Natural killer cell treated with Interleukin-12 subunit alpha and Interleukin-12 subunit beta and Interleukin-15 and Interleukin-18, amount 100 ng/mL, for 72 hours (primary cell): ENCODE data around the gene TMEM37. TPM values are rescaled to one million over a fixed set of nuclear protein-coding genes. Genes with fewer than 3 reads are reported as not detected.
A peak's percentile ranks its signal among the peaks of the same experiment; 100 is the strongest.

Experiments used
- ATAC-seq, 2 donors: fragments of 150-1000 bp; cut with Tn5 transposase in 1 of 2; sonication (Bioruptor Pico), chemical (Tn5 transposase) in 1 of 2; 2 replicates each; pipeline ENCODE4 v1.10.0; 2021
- DNase-seq: peaks from one replicate; pipeline ENCODE4 v3.0.0; 2022; ENCODE audit warnings: low spot score
- H3K27ac Mint-ChIP-seq, 2 donors: 1 replicate in 1 of 2; 2 replicates in 1 of 2; pipeline ENCODE4 v1.8.0; 2022; ENCODE audit warnings: mixed read lengths in 2 of 2, mild to moderate bottlenecking in 1 of 2, moderate library complexity in 1 of 2
- H3K27me3 Mint-ChIP-seq, 2 donors: 1 replicate in 1 of 2; 2 replicates in 1 of 2; pipeline ENCODE4 v1.8.0; 2022; ENCODE audit warnings: mixed read lengths in 2 of 2
- H3K36me3 Mint-ChIP-seq: one replicate; pipeline ENCODE4 v1.8.0; 2022; ENCODE audit warnings: mixed read lengths
- H3K4me1 Mint-ChIP-seq, 2 donors: 1 replicate in 1 of 2; 2 replicates in 1 of 2; pipeline ENCODE4 v1.8.0; 2022; ENCODE audit warnings: low read depth in 2 of 2, mixed read lengths in 2 of 2, mild to moderate bottlenecking in 1 of 2
- H3K4me3 Mint-ChIP-seq: one replicate; pipeline ENCODE4 v1.8.0; 2022; ENCODE audit warnings: mixed read lengths
- H3K9me3 Mint-ChIP-seq: 2 replicates; pipeline ENCODE4 v1.8.0; 2022; ENCODE audit warnings: mixed read lengths
- total RNA-seq, 2 donors: library from RNA; stranded (reverse); gene quantifications; one replicate each; pipeline ENCODE4 v1.2.3, GENCODE V29; 2022

The TMEM37 gene
- total RNA-seq, 2 donors from 2014 or later = not detected

DNA sequence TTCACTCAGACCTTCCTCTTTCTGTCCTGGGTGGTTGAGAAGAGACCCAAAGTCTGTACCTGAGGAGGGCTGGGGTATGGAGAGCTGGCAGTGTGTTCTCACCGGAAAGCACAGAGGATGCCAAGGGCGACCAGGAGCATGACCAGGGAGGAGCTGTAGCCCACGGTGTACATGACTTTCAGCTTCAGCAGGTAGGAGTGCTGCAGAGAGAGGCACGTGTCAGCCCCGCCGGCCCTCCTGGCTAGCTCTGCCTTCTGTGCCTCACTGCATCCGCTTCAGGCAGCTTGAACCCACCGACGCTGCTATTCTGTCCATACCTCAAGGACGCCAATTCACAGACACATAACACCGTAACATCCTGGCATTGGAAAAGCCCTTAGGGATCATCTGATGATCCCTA lies 34.0 kb downstream of the TMEM37 start:
- no peak for ATAC-seq
- H3K9me3 Mint-ChIP-seq = no peaks in the 10 kb centered on the region
- no peaks in the 10 kb centered on the region for H3K36me3 Mint-ChIP-seq
- peak; percentile 18 for DNase-seq
- peaks cover 3 to 7% of the 10 kb centered on the region in 2 donors for H3K27me3 Mint-ChIP-seq
- no peaks in the 10 kb centered on the region for H3K4me1 Mint-ChIP-seq
- H3K4me3 Mint-ChIP-seq = no peak overlapping the region
- H3K27ac Mint-ChIP-seq = no peak overlapping the region

DNA sequence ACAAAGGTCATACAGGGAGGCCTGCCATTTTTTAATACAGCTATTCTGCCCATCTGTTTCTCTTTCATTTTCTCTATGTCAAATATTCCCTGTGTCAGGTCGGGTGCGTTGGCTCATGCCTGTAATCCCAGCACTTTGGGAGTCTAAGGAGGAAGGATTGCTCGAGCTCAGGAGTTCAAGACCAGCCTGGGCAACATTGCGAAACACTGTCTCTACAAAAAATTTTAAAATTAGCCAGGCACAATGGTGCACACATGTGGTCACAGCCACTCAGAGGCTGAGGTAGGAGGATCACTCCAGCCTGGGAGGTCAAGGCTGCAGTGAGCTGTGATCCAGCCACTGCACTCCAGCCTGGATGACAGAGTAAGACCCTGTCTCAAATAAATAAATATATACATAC lies 34.7 kb downstream of the TMEM37 start:
- Mint-ChIP-seq H3K9me3 (no peaks in the 10 kb centered on the region), H3K4me1 (no peaks in the 10 kb centered on the region)

DNA sequence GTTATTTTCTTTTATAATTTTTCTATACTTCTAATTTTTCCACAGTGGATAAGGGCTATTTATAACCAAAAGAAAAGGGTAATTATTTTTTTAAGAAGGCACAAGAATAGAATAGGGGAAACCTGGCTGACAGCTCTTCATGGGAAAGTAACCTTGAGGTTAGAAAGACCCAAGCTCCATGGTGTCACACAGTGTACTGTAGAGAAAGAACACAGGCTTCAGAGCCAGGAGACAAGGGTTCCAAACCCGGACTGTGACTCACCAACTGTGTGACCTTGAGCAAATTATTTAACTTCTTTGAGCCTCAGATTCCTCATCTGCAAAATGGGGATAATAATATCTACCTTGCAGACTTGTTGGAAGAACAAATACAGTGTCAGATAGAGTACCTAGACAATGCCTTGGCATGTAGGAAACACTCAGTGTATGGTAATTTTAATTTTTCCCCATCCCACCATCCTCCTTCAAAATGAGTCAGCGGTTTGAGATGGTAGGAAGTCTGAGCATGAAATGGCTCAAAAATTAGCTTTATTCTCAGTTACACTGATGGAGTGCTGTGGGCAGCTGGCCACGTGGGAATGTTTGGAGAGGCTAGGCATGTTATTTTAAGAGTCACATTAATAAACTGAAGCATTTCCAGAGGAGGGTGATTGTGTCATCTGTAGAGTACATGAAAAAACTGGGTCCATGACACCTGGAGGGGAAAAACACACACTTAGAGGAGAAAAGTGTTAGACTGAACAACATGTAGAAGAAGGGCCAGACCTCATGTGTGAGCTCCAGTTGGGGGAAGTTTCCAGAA lies 36.7 kb downstream of the TMEM37 start:
- no peaks in the 10 kb centered on the region for H3K36me3 Mint-ChIP-seq
- no peak for DNase-seq
- H3K4me3 Mint-ChIP-seq = no peak overlapping the region
- no peaks in the 10 kb centered on the region for H3K9me3 Mint-ChIP-seq
- no peak overlapping the region for H3K27ac Mint-ChIP-seq
- peaks cover 6 to 7% of the 10 kb centered on the region in 2 donors for H3K27me3 Mint-ChIP-seq
- ATAC-seq = no peak
- H3K4me1 Mint-ChIP-seq = no peaks in the 10 kb centered on the region

More for the DNA sequence above, 34.7 kb downstream of the TMEM37 start:
- ATAC-seq (no peak), DNase-seq (no peak)
- H3K4me3 Mint-ChIP-seq = no peak overlapping the region
- H3K36me3 Mint-ChIP-seq = no peaks in the 10 kb centered on the region
- no peak overlapping the region for H3K27ac Mint-ChIP-seq
- peaks cover 6 to 7% of the 10 kb centered on the region in 2 donors for H3K27me3 Mint-ChIP-seq

DNA sequence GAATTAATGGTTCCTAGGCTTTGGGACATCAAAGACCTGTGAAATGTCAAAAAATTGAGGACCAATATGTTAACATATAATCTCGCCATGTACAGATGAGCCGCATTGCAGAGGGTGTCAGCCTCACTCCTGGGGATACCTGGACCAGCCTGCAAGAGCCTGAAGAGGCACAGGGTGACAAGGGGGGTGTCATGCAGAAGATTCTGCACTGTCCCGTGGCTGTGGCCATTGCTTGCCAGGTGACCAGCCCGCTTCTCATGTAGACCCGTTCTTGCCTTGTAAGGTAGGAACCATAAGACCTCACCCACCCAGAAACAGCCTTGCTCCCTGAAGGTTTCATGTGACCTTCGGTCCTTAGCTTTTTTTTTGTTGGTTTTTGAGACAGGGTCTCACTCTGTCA lies 37.5 kb downstream of the TMEM37 start:
- DNase-seq (no peak), ATAC-seq (no peak)
- Mint-ChIP-seq H3K27ac (no peak overlapping the region), H3K4me3 (no peak overlapping the region), H3K4me1 (no peaks in the 10 kb centered on the region), H3K36me3 (no peaks in the 10 kb centered on the region), H3K9me3 (no peaks in the 10 kb centered on the region), H3K27me3 (peaks cover 6 to 7% of the 10 kb centered on the region in 2 donors)

DNA sequence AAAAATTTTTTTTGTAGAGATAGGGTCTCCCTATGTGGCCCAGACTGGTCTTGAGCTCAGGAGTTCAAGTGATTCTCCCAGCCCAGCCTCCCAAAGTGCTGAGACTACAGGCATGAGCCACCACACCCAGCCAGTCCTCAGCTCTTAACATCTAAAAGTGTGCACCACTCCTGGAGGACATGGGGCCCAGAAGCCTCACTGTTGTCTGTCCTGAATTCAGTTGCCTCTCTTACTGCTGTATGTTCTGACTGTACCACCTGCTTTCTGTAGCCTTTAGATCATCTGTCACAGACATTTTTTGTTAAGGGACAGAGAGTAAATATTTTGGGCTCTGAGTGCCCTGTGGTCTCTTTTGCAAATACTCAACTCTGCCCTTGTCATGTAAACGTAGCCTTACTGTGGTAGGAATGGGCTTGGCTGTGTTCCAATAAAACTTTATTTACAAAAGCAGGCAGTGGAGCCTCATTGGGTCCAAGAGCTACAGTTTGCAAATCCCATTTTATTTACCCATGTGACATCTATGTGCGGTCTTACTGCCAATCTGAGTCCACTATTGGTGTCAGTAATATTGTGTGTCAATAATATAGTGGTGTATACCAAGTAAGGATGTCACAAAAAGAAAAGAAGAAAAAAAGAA lies 38.1 kb downstream of the TMEM37 start:
- ATAC-seq (no peak), DNase-seq (peak; percentile 16)
- Mint-ChIP-seq H3K4me1 (no peaks in the 10 kb centered on the region), H3K9me3 (no peaks in the 10 kb centered on the region), H3K27ac (no peak overlapping the region), H3K36me3 (no peaks in the 10 kb centered on the region), H3K27me3 (peaks cover 6 to 7% of the 10 kb centered on the region in 2 donors), H3K4me3 (no peak overlapping the region)

DNA sequence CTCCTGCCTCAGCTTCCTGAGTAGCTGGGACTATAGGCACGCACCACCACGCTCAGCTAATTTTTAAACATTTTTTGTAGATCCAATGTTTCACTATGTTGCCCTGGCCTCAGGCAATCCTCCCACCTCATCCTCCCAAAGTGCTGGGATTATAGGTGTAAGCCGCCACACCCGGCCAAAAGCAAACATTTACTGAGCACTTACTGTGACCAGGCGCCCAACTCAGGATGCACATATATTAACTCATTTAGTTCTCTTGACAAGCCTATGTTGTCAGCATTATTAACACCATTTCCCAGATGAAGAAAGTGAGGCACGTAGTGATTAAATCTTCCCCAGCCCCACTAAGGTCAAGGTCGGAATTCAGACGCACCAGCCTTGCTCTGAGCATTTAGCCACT lies 41.1 kb downstream of the TMEM37 start:
- H3K9me3 Mint-ChIP-seq = no peaks in the 10 kb centered on the region
- peaks cover 0 to 3% of the 10 kb centered on the region in 2 donors for H3K4me1 Mint-ChIP-seq
- no peak for DNase-seq
- peaks cover 7 to 9% of the 10 kb centered on the region in 2 donors for H3K27me3 Mint-ChIP-seq
- no peak for ATAC-seq
- H3K27ac Mint-ChIP-seq = no peak overlapping the region
- H3K36me3 Mint-ChIP-seq = no peaks in the 10 kb centered on the region
- no peak overlapping the region for H3K4me3 Mint-ChIP-seq

DNA sequence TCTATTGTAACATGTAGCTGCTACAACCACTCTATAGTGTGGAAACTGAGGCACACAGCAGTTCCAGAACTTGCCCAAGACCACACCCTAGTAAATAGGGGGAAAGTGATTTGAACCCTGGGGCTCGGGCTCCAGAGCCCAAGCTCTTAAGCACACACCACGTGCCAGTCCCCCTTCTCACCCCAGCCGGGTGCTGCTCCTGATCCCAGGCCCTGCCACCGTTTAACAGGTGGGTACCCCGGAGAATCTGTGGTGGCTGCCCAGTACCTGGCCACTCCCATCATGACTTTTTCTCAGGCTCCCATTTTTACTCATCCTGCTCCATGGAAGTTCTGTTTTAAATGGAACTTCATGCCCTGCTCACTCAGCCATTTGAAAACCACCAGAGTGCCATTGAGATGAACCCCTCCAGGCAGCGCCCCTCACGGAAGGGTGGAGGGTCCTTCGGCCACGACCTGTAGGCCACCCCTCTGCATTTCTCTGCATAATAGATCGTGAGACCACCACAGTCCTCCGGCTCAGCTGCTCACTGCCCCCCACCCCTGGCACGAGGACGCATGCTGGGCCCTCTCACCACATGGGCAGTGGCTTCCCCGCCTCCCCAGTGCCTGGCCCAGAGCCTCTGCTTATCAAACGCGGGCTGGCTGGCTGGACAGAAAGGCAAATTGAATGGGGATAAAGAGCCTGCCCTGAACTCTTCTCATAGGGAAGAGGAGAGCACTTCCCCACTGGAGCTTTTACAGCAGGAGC lies 42.1 kb downstream of the TMEM37 start:
- peaks cover 2 to 6% of the 10 kb centered on the region in 2 donors for H3K27me3 Mint-ChIP-seq
- no peaks in the 10 kb centered on the region for H3K36me3 Mint-ChIP-seq

DNA sequence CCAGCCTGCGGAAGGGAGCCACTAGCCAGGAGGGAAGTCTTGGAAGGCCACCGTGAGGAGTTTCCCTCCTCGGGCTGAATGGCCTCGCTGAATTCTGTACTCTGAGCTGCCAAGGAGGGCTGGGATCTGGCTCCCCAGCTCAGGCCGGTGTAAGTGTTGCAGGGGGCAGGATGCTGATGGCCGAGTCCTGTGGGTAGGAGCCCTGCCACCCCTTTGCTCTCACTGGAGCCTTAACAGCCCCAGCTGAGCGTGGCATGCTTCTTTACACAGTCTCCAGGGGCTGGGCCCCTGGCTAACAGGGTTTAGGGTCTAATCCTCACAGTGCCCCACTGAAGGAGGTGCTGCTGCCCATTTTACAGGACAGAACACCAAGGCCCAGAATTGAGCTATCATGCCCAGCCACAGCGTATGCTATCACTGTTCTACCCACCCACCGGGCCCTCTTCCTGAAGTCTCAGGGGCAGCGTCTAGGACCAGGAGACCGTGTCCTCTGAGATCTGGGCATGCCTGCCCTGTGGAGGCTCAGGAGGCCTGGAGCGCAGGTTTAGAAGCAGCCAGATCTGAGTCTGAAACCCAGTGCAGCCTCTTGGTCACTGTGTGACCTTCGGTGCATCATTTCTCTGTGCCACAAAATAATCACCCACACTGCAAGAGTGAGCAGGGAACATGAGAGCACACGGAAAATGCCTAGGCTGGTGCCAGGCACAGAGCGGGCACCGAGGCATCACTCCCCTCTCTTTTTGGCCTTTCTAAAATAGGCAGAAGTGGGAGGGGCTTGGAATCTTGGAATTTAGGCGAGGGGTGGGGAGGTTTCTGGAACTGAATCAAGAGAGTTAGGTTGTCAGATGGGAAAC lies 42.9 kb downstream of the TMEM37 start:
- Mint-ChIP-seq H3K27ac (no peak overlapping the region), H3K36me3 (no peaks in the 10 kb centered on the region)
- DNase-seq = no peak

More for the DNA sequence above, 42.1 kb downstream of the TMEM37 start:
- ATAC-seq (no peak), DNase-seq (no peak)
- Mint-ChIP-seq H3K4me3 (no peak overlapping the region), H3K4me1 (peaks cover 0 to 3% of the 10 kb centered on the region in 2 donors), H3K9me3 (no peaks in the 10 kb centered on the region), H3K27ac (no peak overlapping the region)

DNA sequence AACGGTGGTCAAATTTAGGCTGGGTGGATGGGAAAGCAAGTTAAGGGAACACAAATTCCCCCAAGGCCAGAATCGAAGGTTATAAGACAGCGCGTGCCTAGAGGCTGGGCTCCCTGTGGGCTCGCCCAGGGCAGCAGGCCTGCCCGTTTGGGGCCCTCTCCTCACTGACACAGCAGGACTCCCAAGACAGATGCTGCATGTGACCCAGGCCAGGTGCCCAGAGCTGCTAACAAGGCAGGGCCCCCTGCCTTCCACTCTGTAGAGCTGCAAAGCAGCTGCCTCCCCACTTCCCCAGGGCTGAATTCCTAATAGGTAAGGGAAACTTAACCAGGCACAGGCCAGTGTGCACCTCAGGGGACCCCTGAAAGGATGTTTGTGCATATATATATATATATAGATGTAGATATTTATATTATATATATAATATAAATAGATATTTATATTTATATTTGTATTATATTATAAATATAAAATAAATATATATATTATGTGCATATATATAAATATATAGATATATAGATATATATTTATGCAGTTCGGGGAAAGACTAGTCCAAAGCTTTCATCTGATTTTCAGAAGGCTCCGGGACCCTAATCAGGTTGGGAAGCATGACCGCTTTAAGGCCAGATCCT lies 43.7 kb downstream of the TMEM37 start:
- Mint-ChIP-seq H3K36me3 (no peaks in the 10 kb centered on the region), H3K4me1 (peaks cover 0 to 3% of the 10 kb centered on the region in 2 donors), H3K9me3 (no peaks in the 10 kb centered on the region), H3K27ac (no peak overlapping the region), H3K27me3 (peaks cover 0 to 6% of the 10 kb centered on the region in 2 donors), H3K4me3 (no peak overlapping the region)
- DNase-seq (no peak), ATAC-seq (no peak)

More for the DNA sequence above, 42.9 kb downstream of the TMEM37 start:
- Mint-ChIP-seq H3K4me3 (no peak overlapping the region), H3K9me3 (no peaks in the 10 kb centered on the region), H3K27me3 (peaks cover 0 to 6% of the 10 kb centered on the region in 2 donors), H3K4me1 (peaks cover 0 to 3% of the 10 kb centered on the region in 2 donors)
- peak in 1 of 2 donors; percentile 10 for ATAC-seq

DNA sequence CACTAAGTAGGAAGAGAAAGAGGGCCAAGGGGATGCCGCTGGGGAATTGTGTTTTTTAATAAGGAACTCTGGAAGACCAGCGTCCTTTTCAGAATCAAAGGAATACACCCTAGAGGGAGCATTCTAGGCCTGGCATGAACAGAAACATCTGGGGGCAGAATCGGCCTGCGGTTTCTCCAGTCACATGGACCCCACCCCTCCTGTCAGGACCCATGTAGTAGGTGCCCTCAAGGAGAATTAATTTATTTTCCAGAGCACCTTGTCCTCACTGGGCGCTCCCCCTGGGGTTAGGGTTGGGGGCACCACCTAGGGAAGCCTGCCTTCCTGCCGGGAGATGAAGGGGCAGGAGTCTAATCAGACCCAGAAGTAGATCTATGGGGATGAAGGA lies 44.2 kb downstream of the TMEM37 start:
- no peak for ATAC-seq
- Mint-ChIP-seq H3K4me1 (peaks cover 0 to 3% of the 10 kb centered on the region in 2 donors), H3K36me3 (no peaks in the 10 kb centered on the region), H3K9me3 (no peaks in the 10 kb centered on the region), H3K27ac (no peak overlapping the region), H3K4me3 (no peak overlapping the region), H3K27me3 (peaks cover 0 to 6% of the 10 kb centered on the region in 2 donors)
- DNase-seq = no peak

DNA sequence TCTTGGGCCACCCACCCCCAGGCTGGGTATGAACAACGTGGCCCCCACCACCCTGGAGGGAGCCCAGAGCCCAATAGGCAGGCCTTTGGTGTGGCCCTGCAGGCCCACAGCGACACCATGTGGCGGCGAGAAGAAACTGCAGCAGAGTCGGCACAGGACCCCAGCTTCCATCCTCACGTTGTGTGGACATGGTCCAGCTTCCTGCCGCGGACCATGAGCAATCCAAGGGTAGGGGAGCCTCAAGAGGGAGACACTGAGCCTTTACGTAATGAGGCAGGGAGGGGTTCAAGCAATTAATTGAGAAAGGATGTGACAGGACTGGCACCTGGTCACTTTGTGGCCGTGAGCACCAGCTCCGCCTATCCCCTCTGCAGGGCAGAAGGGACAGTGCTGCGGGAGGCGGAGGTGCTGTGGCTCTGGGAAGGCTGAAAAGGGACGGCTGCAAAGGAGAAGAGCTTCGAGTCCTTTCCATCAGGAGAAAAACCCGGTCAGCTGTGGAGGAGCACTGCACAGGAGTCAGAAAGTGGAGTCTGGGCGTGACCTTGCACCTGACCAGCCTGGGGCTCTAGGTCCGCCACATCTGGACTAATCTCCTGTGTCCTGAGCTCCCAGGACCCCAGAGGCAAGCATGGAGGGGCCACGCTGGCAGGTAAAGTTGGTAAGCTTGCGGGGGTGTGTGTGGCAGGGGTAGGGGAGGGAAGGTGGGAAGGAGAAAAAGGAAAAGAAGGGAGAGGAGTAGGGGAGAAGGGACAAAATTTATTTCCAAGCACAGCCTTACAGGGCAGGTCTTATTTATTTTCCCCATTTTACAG lies 44.9 kb downstream of the TMEM37 start:
- no peak for DNase-seq
- Mint-ChIP-seq H3K36me3 (no peaks in the 10 kb centered on the region), H3K4me3 (no peak overlapping the region), H3K27ac (no peak overlapping the region), H3K4me1 (peaks cover 0 to 3% of the 10 kb centered on the region in 2 donors), H3K9me3 (no peaks in the 10 kb centered on the region), H3K27me3 (peaks cover 0 to 3% of the 10 kb centered on the region in 2 donors)
- ATAC-seq = peak in 1 of 2 donors; percentile 60

DNA sequence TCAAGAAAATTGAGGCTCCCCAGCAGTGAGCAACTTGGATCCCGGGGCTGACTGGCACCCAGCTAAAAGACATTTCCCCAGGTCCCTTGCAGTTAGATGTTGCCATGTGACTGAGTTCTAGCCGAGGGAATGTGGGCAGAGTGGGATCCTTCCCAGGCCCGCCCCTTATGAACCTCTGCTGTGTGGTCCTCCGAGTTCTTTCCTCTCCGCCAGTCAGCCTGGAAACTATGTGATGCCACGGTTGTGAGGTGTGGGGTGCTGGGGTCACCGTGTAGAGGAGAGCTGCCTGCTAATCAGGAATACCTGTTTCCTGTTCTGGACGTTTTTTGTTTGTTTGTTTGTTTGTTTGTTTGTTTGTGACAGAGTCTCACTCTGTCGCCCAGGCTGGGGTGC lies 45.5 kb downstream of the TMEM37 start:
- Mint-ChIP-seq H3K27ac (no peak overlapping the region), H3K36me3 (no peaks in the 10 kb centered on the region), H3K27me3 (peaks cover 0 to 3% of the 10 kb centered on the region in 2 donors), H3K4me3 (no peak overlapping the region), H3K9me3 (no peaks in the 10 kb centered on the region), H3K4me1 (peaks cover 0 to 3% of the 10 kb centered on the region in 2 donors)
- no peak for ATAC-seq
- DNase-seq = no peak
